Astrocyte (in vitro differentiated cells and primary cell): ENCODE data around the gene IGSF21. TPM values are rescaled to one million over a fixed set of nuclear protein-coding genes. Genes with fewer than 3 reads are reported as not detected.

ENCODE experiments used
- DNase-seq: peaks from one replicate; pipeline ENCODE4 v3.0.0-alpha.2; 2010; ENCODE audit warnings: low read depth
- FAIRE-seq: peaks from 2 replicates; lab custom pipeline; 2011; peaks lifted over from hg19 to GRCh38; lab: Jason Lieb, UNC
- H2AFZ ChIP-seq: 2 replicates; pipeline ENCODE4 v1.6.0; 2012; ENCODE audit warnings: low read depth, low read length, inconsistent platforms
- H3K27ac ChIP-seq: 2 replicates; pipeline ENCODE4 v1.5.1; 2011; ENCODE audit warnings: low read depth, low read length, inconsistent platforms
- H3K27me3 ChIP-seq: 2 replicates; pipeline ENCODE4 v1.6.0; 2011; ENCODE audit warnings: low read length, inconsistent platforms; ENCODE audit not compliant: insufficient read depth
- H3K36me3 ChIP-seq: 2 replicates; pipeline ENCODE4 v1.5.1; 2011; ENCODE audit warnings: low read length, inconsistent platforms; ENCODE audit not compliant: insufficient read depth
- H3K4me1 ChIP-seq: 2 replicates; pipeline ENCODE4 v1.5.1; 2011; ENCODE audit warnings: low read length, inconsistent platforms; ENCODE audit not compliant: insufficient read depth
- H3K4me2 ChIP-seq: 2 replicates; pipeline ENCODE4 v1.6.0; 2012; ENCODE audit warnings: low read length, inconsistent platforms
- H3K4me3 ChIP-seq: 2 replicates; pipeline ENCODE4 v1.5.1; 2011; ENCODE audit warnings: low read depth, mild to moderate bottlenecking, low read length, inconsistent platforms; ENCODE audit not compliant: insufficient read depth
- H3K79me2 ChIP-seq: 2 replicates; pipeline ENCODE4 v1.6.0; 2012; ENCODE audit warnings: mild to moderate bottlenecking, low read length, inconsistent platforms; ENCODE audit not compliant: insufficient read depth
- H3K9ac ChIP-seq: 2 replicates; pipeline ENCODE4 v1.6.0; 2012; ENCODE audit warnings: mild to moderate bottlenecking, low read length, inconsistent platforms
- H3K9me3 ChIP-seq: 2 replicates; pipeline ENCODE4 v1.5.1; 2012; ENCODE audit warnings: low read depth, mild to moderate bottlenecking, low read length, inconsistent platforms; ENCODE audit not compliant: insufficient read depth
- H4K20me1 ChIP-seq: 2 replicates; pipeline ENCODE4 v1.6.0; 2012; ENCODE audit warnings: low read length, inconsistent platforms; ENCODE audit not compliant: insufficient read depth
- H3K27ac Mint-ChIP-seq: one replicate; pipeline ENCODE4 v1.8.0; 2021; ENCODE audit warnings: mild to moderate bottlenecking, mixed read lengths; ENCODE audit not compliant: unreplicated experiment
- H3K27me3 Mint-ChIP-seq: one replicate; pipeline ENCODE4 v1.8.0; 2021; ENCODE audit warnings: low read depth, mixed read lengths; ENCODE audit not compliant: unreplicated experiment
- H3K36me3 Mint-ChIP-seq: one replicate; pipeline ENCODE4 v1.8.0; 2021; ENCODE audit warnings: low read depth, mixed read lengths; ENCODE audit not compliant: unreplicated experiment
- H3K4me1 Mint-ChIP-seq: one replicate; pipeline ENCODE4 v1.8.0; 2021; ENCODE audit warnings: low read depth, mixed read lengths; ENCODE audit not compliant: unreplicated experiment
- H3K4me3 Mint-ChIP-seq: one replicate; pipeline ENCODE4 v1.8.0; 2021; ENCODE audit warnings: mild to moderate bottlenecking, moderate library complexity, mixed read lengths; ENCODE audit not compliant: unreplicated experiment
- H3K9me3 Mint-ChIP-seq: one replicate; pipeline ENCODE4 v1.8.0; 2021; ENCODE audit warnings: mild to moderate bottlenecking, mixed read lengths; ENCODE audit not compliant: unreplicated experiment
- CTCF ChIP-seq: IDR thresholded peaks from 2 replicates; pipeline ENCODE4 v1.5.1; 2011; ENCODE audit warnings: low read depth, mild to moderate bottlenecking, inconsistent platforms, low read length, moderate library complexity; ENCODE audit not compliant: insufficient read depth
- EZH2 ChIP-seq: IDR thresholded peaks from 2 replicates; pipeline ENCODE4 v1.6.1; 2012; ENCODE audit warnings: mild to moderate bottlenecking, low read length, inconsistent platforms; ENCODE audit not compliant: insufficient read depth
- total RNA-seq: library from RNA; stranded (reverse); gene quantifications from 2 replicates; pipeline ENCODE4 v1.2.1, GENCODE V29; 2021

IGSF21 gene
- total RNA-seq, 1 donor from 2014 or later, result not detected

GRCh38 chr1:18327650-18328049 lies 220.1 kb downstream of the IGSF21 start:
- Histone ChIP-seq H3K4me3 (no peak overlapping the region), H4K20me1 (no peaks in the 10 kb centered on the region), H3K9ac (no peak overlapping the region), H3K9me3 (no peaks in the 10 kb centered on the region), H3K27ac (no peak overlapping the region), H3K4me2 (no peak overlapping the region), H3K4me1 (no peaks in the 10 kb centered on the region), H3K79me2 (no peaks in the 10 kb centered on the region), H3K27me3 (no peaks in the 10 kb centered on the region), H3K36me3 (no peaks in the 10 kb centered on the region), H2AFZ (no peak overlapping the region)
- FAIRE-seq (no peak), DNase-seq (no peak)
- Mint-ChIP-seq H3K27ac (no peak overlapping the region), H3K4me1 (no peaks in the 10 kb centered on the region), H3K36me3 (no peaks in the 10 kb centered on the region), H3K9me3 (no peaks in the 10 kb centered on the region), H3K27me3 (peaks cover 36% of the 10 kb centered on the region), H3K4me3 (no peak overlapping the region)
- no peak for TF ChIP-seq EZH2
- TF ChIP-seq CTCF, result no peak

- H3K9me3 Mint-ChIP-seq, result no peaks in the 10 kb centered on the region
- H3K27ac Mint-ChIP-seq, result no peak overlapping the region
Measured at GRCh38 chr1:18328803-18329202, 221.2 kb downstream of the IGSF21 start.

More at GRCh38 chr1:18328803-18329202, 221.2 kb downstream of the IGSF21 start:
- Histone ChIP-seq H3K4me1 (no peaks in the 10 kb centered on the region), H2AFZ (no peak overlapping the region), H3K36me3 (no peaks in the 10 kb centered on the region), H3K79me2 (no peaks in the 10 kb centered on the region), H3K27me3 (no peaks in the 10 kb centered on the region), H3K9ac (no peak overlapping the region), H4K20me1 (no peaks in the 10 kb centered on the region), H3K4me2 (no peak overlapping the region), H3K27ac (no peak overlapping the region), H3K9me3 (no peaks in the 10 kb centered on the region), H3K4me3 (no peak overlapping the region)
- DNase-seq, result no peak
- no peak for FAIRE-seq
- Mint-ChIP-seq H3K4me3 (no peak overlapping the region), H3K27me3 (peaks cover 42% of the 10 kb centered on the region), H3K4me1 (no peaks in the 10 kb centered on the region), H3K36me3 (no peaks in the 10 kb centered on the region)
- TF ChIP-seq CTCF (no peak), EZH2 (no peak)
